CD4-positive, alpha-beta T cell (primary cell): Measurements from ENCODE around the gene PDXK. TPM values are rescaled to one million over a fixed set of nuclear protein-coding genes. Genes with fewer than 3 reads are reported as not detected.

Source experiments
- ATAC-seq: fragments of 200-7000 bp; cut with Tn5 transposase; one replicate; pipeline ENCODE4 v1.10.0; 2022; ENCODE audit warnings: mild to moderate bottlenecking; ENCODE audit not compliant: poor library complexity
- CTCF ChIA-PET: fragments of 350-600 bp; sonication (Branson Sonifier 250); formaldehyde crosslinking; loops from one replicate; lab custom pipeline; 2021; ENCODE audit warnings: antibody characterized with exemption, inconsistent platforms; lab: Charles Lee
- POLR2A ChIA-PET: fragments of 350-600 bp; sonication (Branson Sonifier 250); formaldehyde crosslinking; loops from one replicate; lab custom pipeline; 2021; ENCODE audit warnings: antibody characterized with exemption, inconsistent platforms; lab: Charles Lee
- DNase-seq, 14 experiments: peaks; one replicate each; pipeline ENCODE4 v3.0.0-alpha.2; 2013 to 2020; ENCODE audit warnings: mixed read lengths in 2 of 14
- H3K27ac ChIP-seq, 2 donors: one replicate each; pipeline versions ENCODE4 v1.5.1 to v1.7.0; 2013; ENCODE audit warnings: low read length in 2 of 2, low read depth in 1 of 2, mild to moderate bottlenecking in 1 of 2
- H3K27me3 ChIP-seq, 2 experiments: 1 replicate in 1 of 2; 2 replicates in 1 of 2; pipeline versions ENCODE4 v1.6.1 to v1.7.0; 2013; ENCODE audit warnings: low read length in 2 of 2, control low read depth in 1 of 2, mild to moderate bottlenecking in 1 of 2, moderate library complexity in 1 of 2; ENCODE audit not compliant: insufficient read depth in 2 of 2, control insufficient read depth in 1 of 2
- H3K36me3 ChIP-seq: one replicate; pipeline ENCODE4 v1.6.1; 2013; ENCODE audit warnings: low read length, control low read depth; ENCODE audit not compliant: insufficient read depth
- H3K4me1 ChIP-seq: one replicate; pipeline ENCODE4 v1.6.1; 2013; ENCODE audit warnings: low read length, control low read depth; ENCODE audit not compliant: insufficient read depth
- H3K4me3 ChIP-seq: one replicate; pipeline ENCODE4 v1.5.1; 2013; ENCODE audit warnings: mild to moderate bottlenecking, low read length, moderate library complexity
- H3K9me3 ChIP-seq, 2 experiments: 1 replicate in 1 of 2; 2 replicates in 1 of 2; pipeline versions ENCODE4 v1.6.1 to v1.7.0; 2013; ENCODE audit warnings: low read length in 2 of 2, mild to moderate bottlenecking in 2 of 2, control low read depth in 1 of 2, moderate library complexity in 1 of 2; ENCODE audit not compliant: control insufficient read depth in 1 of 2, insufficient read depth in 1 of 2
- H3K27ac Mint-ChIP-seq: one replicate; pipeline ENCODE4 v1.8.0; 2020; ENCODE audit warnings: mixed read lengths
- H3K27me3 Mint-ChIP-seq: one replicate; pipeline ENCODE4 v1.8.0; 2021; ENCODE audit warnings: mixed read lengths
- H3K36me3 Mint-ChIP-seq: one replicate; pipeline ENCODE4 v1.8.0; 2021; ENCODE audit warnings: low read depth, mixed read lengths
- H3K4me1 Mint-ChIP-seq: one replicate; pipeline ENCODE4 v1.8.0; 2021; ENCODE audit warnings: low read depth, mixed read lengths
- H3K4me3 Mint-ChIP-seq: one replicate; pipeline ENCODE4 v1.8.0; 2020; ENCODE audit warnings: mild to moderate bottlenecking, mixed read lengths
- H3K9me3 Mint-ChIP-seq: one replicate; pipeline ENCODE4 v1.8.0; 2020; ENCODE audit warnings: mixed read lengths
- CTCF ChIP-seq: fragments of 200-600 bp; IDR thresholded peaks from one replicate; pipeline ENCODE4 v1.8.0; 2022; ENCODE audit warnings: antibody characterized with exemption, mild to moderate bottlenecking
- intact Hi-C, 2 experiments: fragments of 100-400 bp; cut with DNase I in 1 of 2; cut with micrococcal nuclease in 1 of 2; formaldehyde crosslinking; loops; one replicate each; pipeline versions ENCODE4 v1.15.1 to v1.9.0; 2023 to 2025; cut with DNase I, micrococcal nuclease
- total RNA-seq, 174 experiments: library from RNA in 2 of 174; stranded (reverse) in 2 of 174; gene quantifications; one replicate each; pipeline ENCODE4 v1.2.3 and lab custom pipeline; 2021 to 2026

Gene PDXK
- total RNA-seq, 2 experiments from 2014 or later = 74.8 to 77.0 TPM

- Mint-ChIP-seq H3K36me3 (peaks cover 87% of the 10 kb centered on the region), H3K4me1 (no peaks in the 10 kb centered on the region), H3K27ac (no peak overlapping the region), H3K4me3 (no peak overlapping the region), H3K9me3 (no peaks in the 10 kb centered on the region), H3K27me3 (no peaks in the 10 kb centered on the region)
- Histone ChIP-seq H3K4me3 (no peak overlapping the region), H3K9me3 (no peaks in the 10 kb centered on the region), H3K27me3 (no peaks in the 10 kb centered on the region), H3K36me3 (peaks cover 91% of the 10 kb centered on the region), H3K4me1 (no peaks in the 10 kb centered on the region), H3K27ac (no peak overlapping the region)
- no peak for TF ChIP-seq CTCF
- DNase-seq = no peak
- ChIA-PET CTCF (no interaction called here), POLR2A (no interaction called here)
- intact Hi-C loops = no loop called here
- no peak for ATAC-seq
These were observed 27.7 kb upstream of the PDXK start for GRCh38 chr21:43691086-43691795.

- ATAC-seq (no peak), DNase-seq (no peak)
- no peaks in the 10 kb centered on the region for H3K9me3 ChIP-seq
- CTCF ChIA-PET = no interaction called here
- H3K4me1 ChIP-seq = no peaks in the 10 kb centered on the region
- Mint-ChIP-seq H3K9me3 (no peaks in the 10 kb centered on the region), H3K27me3 (no peaks in the 10 kb centered on the region), H3K36me3 (peaks cover 87% of the 10 kb centered on the region), H3K27ac (no peak overlapping the region), H3K4me1 (no peaks in the 10 kb centered on the region), H3K4me3 (no peak overlapping the region)
- intact Hi-C loops = no loop called here
- no peak overlapping the region for H3K4me3 ChIP-seq
- no peak for TF ChIP-seq CTCF
- no peaks in the 10 kb centered on the region for H3K27me3 ChIP-seq
- no peak overlapping the region for H3K27ac ChIP-seq
- POLR2A ChIA-PET = no interaction called here
- H3K36me3 ChIP-seq = peaks cover 87% of the 10 kb centered on the region
These were observed 27.1 kb upstream of the PDXK start for GRCh38 chr21:43691801-43692200.

GRCh38 chr21:43692949-43693348 lies 26.0 kb upstream of the PDXK start:
- Mint-ChIP-seq H3K9me3 (peaks cover 2% of the 10 kb centered on the region), H3K36me3 (peaks cover 87% of the 10 kb centered on the region), H3K4me1 (peaks cover 6% of the 10 kb centered on the region), H3K4me3 (no peak overlapping the region), H3K27ac (no peak overlapping the region), H3K27me3 (no peaks in the 10 kb centered on the region)
- TF ChIP-seq CTCF = no peak
- Histone ChIP-seq H3K4me3 (no peak overlapping the region), H3K4me1 (no peaks in the 10 kb centered on the region), H3K36me3 (peaks cover 75% of the 10 kb centered on the region), H3K9me3 (no peaks in the 10 kb centered on the region), H3K27ac (no peak overlapping the region), H3K27me3 (no peaks in the 10 kb centered on the region)
- POLR2A ChIA-PET = no interaction called here
- no peak for DNase-seq
- CTCF ChIA-PET = no interaction called here
- intact Hi-C loops = no loop called here
- ATAC-seq = no peak
